HG03025 (cell line): ENCODE results near the gene RMC1.
"Not testable (repeated sequence)": the region's sequence is repeated elsewhere in the genome, so short reads cannot be mapped to it uniquely, and the experiment has no call there.

Experiments
- ATAC-seq: cut with Tn5 transposase; IDR thresholded peaks from one replicate; pipeline ENCODE4 v1.9.1; 2021; ENCODE audit warnings: mild to moderate bottlenecking, moderate library complexity; ENCODE audit not compliant: unreplicated experiment, low FRiP score

The RMC1 gene

GRCh38 chr18:23495723-23496440 is 7.4 kb upstream of the RMC1 start:
- no peak for ATAC-seq

GRCh38 chr18:23498117-23498516 is 5.2 kb upstream of the RMC1 start:
- no peak for ATAC-seq

- no peak for ATAC-seq
Observed at GRCh38 chr18:23498877-23499276, 4.4 kb upstream of the RMC1 start.

- ATAC-seq: no peak
Observed at GRCh38 chr18:23499291-23499781, 4.0 kb upstream of the RMC1 start.

GRCh38 chr18:23501626-23502025 is 1.7 kb upstream of the RMC1 start:
- no peak for ATAC-seq

GRCh38 chr18:23502516-23503037 is 734 bp upstream of the RMC1 start:
- ATAC-seq: no peak

- ATAC-seq: no peak
Observed at GRCh38 chr18:23503963-23504344, 643 bp downstream of the RMC1 start.

GRCh38 chr18:23504720-23505119 is 1.4 kb downstream of the RMC1 start:
- ATAC-seq: peak; percentile 31

GRCh38 chr18:23506393-23506792 is 3.1 kb downstream of the RMC1 start:
- ATAC-seq: no peak

- not testable (repeated sequence) for ATAC-seq
Observed at GRCh38 chr18:23510923-23511322, 7.6 kb downstream of the RMC1 start.

GRCh38 chr18:23512216-23512615 is 8.9 kb downstream of the RMC1 start:
- not testable (repeated sequence) for ATAC-seq

- ATAC-seq: no peak
Observed at GRCh38 chr18:23512641-23513040, 9.3 kb downstream of the RMC1 start.

GRCh38 chr18:23515911-23516546 is 12.7 kb downstream of the RMC1 start:
- ATAC-seq: peak; percentile 68

GRCh38 chr18:23519734-23520133 is 16.4 kb downstream of the RMC1 start:
- no peak for ATAC-seq

GRCh38 chr18:23521271-23521670 is 18.0 kb downstream of the RMC1 start:
- no peak for ATAC-seq

- no peak for ATAC-seq
Observed at GRCh38 chr18:23521907-23522306, 18.6 kb downstream of the RMC1 start.

- ATAC-seq: no peak
Observed at GRCh38 chr18:23523429-23524212, 20.3 kb downstream of the RMC1 start.

GRCh38 chr18:23524213-23524707 is 20.9 kb downstream of the RMC1 start:
- no peak for ATAC-seq

GRCh38 chr18:23526501-23527063 is 23.3 kb downstream of the RMC1 start:
- ATAC-seq: no peak
